GM19395 (cell line): ENCODE measurements around the gene IER3.

Experiments used
- ATAC-seq: cut with Tn5 transposase; IDR thresholded peaks from one replicate; pipeline ENCODE4 v1.9.1; 2021; ENCODE audit warnings: mild to moderate bottlenecking, moderate library complexity; ENCODE audit not compliant: unreplicated experiment

The IER3 gene

GRCh38 chr6:30744054-30744805, at the start of gene IER3:
Gene IER3, minus strand, starts transcription at chr6:30744547. Its CDS starts 29 bp downstream, at chr6:30744518.
- no peak for ATAC-seq

- ATAC-seq, result no peak
Observed at GRCh38 chr6:30793521-30794194, 49.3 kb upstream of the IER3 start.

- ATAC-seq, result no peak
Observed at GRCh38 chr6:30792786-30793185, 48.4 kb upstream of the IER3 start.

DNA sequence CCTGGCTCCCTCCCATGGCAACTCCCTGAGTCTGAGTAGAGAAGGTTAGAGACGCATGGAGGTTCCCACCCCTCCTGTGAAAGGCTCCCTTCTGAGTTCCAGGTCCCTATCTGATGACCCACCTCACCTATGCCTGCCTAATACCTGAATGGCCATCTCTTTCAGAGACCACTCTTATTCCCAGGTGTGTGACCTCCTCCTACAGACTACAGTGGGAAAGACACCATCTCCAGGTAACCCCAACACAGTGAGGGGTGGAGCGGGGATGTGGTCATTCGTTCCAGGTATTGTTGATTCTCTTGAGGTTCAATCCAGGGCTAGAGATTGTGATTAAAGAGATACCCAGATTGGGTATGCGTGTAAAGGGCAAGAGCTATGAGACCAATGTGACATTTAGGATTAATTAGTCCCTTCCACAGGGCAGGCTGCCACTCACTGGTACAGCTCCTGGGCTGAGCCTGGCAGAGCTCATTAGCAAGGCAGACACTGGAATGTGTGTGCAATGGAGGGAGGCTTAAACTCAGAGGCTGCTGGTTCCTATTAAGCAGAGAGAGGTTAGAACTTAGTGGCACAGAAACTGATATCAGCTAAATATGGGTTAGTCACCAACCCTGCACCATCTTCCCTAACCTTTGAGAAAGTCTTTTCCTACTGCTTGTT, 46.5 kb upstream of the IER3 start:
- ATAC-seq, result no peak

DNA sequence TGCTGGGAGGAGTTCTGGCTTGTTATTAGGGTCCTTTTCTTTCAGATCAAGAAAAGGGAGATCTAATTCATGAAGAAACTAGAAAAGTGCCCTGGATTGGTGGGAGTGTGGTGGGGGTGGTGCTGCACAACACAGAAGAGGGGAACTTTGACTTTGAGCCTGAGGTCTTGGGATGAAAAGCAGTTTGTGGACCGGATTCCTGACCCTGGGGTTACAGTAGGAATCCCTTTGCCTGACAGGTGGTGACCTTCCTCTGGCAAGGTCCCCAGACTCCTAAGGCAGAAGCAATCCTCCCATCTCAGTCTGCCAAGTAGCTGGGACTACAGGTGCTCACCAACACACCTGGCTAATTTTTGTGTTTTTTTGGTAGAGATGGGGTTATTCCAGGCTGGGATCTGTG, 45.3 kb upstream of the IER3 start:
- no peak for ATAC-seq

DNA sequence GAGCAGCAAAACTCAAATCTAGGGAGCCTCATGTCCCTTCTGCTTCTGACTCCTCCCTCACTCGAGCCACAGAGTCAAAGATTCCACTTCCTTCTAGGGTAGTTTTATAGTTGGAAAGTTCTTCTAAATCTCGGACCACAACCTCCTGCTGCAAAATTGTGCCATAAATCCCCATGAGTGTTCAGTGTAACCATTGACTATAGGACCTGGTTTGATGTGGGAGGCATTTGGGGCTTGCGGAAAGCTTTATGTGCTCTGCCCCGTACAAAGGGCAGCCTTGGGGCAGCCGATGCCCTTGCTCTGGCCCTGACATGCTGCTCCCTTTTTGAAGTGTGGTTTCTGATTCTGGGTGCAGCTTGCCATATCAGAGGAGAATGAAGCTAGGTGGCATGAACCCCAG, 43.6 kb upstream of the IER3 start:
- no peak for ATAC-seq

- no peak for ATAC-seq
Observed at GRCh38 chr6:30782425-30783014, 38.2 kb upstream of the IER3 start.

GRCh38 chr6:30781743-30782424, 37.5 kb upstream of the IER3 start:
- no peak for ATAC-seq

- ATAC-seq, result no peak
Observed at GRCh38 chr6:30781395-30781742, 37.0 kb upstream of the IER3 start.

- ATAC-seq, result no peak
Observed at GRCh38 chr6:30780642-30780920, 36.2 kb upstream of the IER3 start.

DNA sequence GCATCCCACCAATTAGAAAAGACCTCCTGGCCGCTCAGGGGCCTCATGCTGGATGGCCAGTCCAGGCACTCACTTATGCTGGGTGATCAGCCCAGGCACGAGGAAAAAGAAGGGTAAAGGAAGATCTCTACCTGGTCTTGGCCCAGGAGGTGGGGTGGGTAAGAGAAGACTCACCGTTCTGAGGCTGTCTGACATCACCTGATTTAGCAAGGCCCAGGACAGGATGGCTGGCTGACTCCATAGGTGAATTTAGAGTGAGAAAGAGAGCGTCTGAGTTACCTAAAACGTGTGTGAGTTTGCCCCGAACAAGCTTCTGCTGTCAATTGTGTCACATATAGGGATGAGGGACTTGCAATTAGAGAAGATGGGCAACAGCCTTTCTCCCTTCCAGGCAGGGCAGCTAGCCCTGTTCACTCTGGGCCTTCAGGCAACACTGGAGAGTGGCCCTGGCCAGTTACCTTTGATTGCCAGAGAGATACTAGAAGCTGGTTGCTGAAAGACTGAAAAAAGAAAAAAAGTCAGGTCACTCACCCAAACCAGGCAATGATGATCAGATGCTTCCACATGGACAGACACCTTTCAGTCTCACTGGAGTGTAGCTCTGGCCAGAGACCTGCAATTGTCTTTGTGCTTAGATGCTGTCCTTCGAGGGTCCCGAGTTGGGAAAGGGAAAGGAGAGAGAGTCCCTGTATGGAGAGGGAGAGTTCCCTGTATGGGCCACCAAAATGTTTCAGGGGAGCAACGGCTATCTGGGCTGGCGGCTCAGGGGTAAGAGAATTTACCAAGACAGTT, 35.7 kb upstream of the IER3 start:
- ATAC-seq, result no peak

- no peak for ATAC-seq
Observed at GRCh38 chr6:30778001-30778635, 33.8 kb upstream of the IER3 start.

DNA sequence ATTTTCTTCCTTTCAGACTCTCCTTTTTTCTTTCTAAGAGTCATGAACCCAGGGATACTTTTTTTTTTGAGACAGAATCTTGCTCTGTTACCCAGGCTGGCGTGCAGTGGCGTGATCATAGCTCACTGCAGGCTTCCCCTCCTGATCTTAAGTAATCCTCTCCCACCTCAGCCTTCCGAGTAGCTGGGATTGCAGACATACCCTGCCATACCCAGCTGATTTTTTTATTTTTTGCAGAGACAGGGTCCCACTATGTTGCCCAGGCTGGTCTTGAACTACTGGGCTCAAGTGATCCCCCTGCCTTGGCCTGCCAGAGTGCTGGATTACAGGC, 32.8 kb upstream of the IER3 start:
- no peak for ATAC-seq

DNA sequence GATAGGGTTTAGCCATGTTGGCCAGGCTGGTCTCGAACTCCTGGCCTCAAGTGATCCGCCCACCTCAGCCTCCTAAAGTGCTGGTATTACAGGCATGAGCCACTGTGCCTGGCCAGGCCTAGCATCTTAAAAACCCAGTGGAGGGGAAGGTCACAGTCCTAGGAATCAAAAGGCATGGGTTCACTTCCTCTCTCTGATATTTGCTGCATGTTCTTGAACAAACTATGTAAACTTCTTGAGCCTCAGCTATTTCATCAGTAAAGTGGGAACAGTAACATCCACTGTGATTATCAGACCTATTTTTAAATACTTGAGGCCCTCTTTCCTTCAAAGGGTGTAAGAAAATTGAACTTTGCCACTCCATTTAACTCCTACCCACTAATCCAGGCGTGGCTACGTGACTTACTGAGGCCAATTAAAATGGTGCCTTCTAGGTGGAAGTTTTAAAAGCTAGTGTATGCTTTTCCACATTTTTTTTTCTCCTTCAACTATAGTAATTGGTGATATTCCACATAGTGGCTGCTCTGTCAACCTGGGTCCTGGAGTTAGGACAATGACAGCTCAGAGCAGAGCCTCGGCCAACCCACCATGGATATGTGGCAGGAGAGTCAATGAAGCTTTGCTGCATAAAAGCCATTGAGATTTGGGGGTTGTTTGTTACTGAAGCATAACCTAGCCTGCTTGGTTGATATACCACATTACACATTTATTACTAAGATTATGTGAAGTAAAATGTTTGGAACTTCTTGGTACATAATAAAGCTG, 32.2 kb upstream of the IER3 start:
- no peak for ATAC-seq

GRCh38 chr6:30775104-30775503, 30.8 kb upstream of the IER3 start:
- no peak for ATAC-seq

GRCh38 chr6:30774701-30775100, 30.4 kb upstream of the IER3 start:
- no peak for ATAC-seq

DNA sequence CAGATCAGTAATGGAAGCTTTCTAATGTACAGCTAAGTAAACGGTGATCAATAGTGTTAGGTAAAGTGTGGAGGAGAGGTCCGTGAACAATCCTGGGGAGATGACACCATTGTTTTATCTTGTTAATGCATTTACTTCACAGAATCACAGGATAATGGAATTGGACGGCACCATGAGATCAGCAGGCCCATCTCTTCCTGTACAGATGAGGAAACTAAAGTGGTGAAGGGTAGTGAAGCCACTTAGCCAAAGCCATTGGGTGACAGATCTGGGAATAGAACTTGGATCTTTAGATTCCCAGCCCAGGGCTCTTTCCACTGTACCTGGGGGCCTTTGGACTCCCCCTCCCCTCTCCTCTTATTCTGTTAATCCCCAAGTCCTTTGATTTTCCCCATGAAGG, 26.2 kb upstream of the IER3 start:
- no peak for ATAC-seq

- ATAC-seq, result no peak
Observed at GRCh38 chr6:30769853-30770524, 25.6 kb upstream of the IER3 start.
